ENCODE results near the gene ADGRG1.
"Not testable (repeated sequence)": the region's sequence is repeated elsewhere in the genome, so short reads cannot be mapped to it uniquely, and the experiment has no call there.

Gene ADGRG1

GRCh38 chr16:57668630-57669475 is 40.4 kb downstream of the ADGRG1 start:
- DNase-seq: no peak

GRCh38 chr16:57669476-57670162 is 41.2 kb downstream of the ADGRG1 start:
- no peak for DNase-seq

- no peak for DNase-seq
Observed at GRCh38 chr16:57670196-57670595, 41.8 kb downstream of the ADGRG1 start.

- not testable (repeated sequence) for DNase-seq
Observed at GRCh38 chr16:57671451-57671850, 43.0 kb downstream of the ADGRG1 start.

GRCh38 chr16:57672416-57672815 is 44.0 kb downstream of the ADGRG1 start:
- no peak for DNase-seq

- DNase-seq: no peak
Observed at GRCh38 chr16:57672824-57673223, 44.4 kb downstream of the ADGRG1 start.

GRCh38 chr16:57675741-57676551 is 47.5 kb downstream of the ADGRG1 start:
- DNase-seq: peak; percentile 11

- DNase-seq: no peak
Observed at GRCh38 chr16:57676553-57677085, 48.2 kb downstream of the ADGRG1 start.

- DNase-seq: no peak
Observed at GRCh38 chr16:57677622-57678369, 49.4 kb downstream of the ADGRG1 start.

- DNase-seq: no peak
Observed at GRCh38 chr16:57679016-57679415, 50.6 kb downstream of the ADGRG1 start.

- no peak for DNase-seq
Observed at GRCh38 chr16:57679767-57680482, 51.5 kb downstream of the ADGRG1 start.

- no peak for DNase-seq
Observed at GRCh38 chr16:57680842-57681375, 52.5 kb downstream of the ADGRG1 start.

GRCh38 chr16:57681950-57682728 is 53.7 kb downstream of the ADGRG1 start:
- DNase-seq: no peak

GRCh38 chr16:57682809-57683635 is 54.6 kb downstream of the ADGRG1 start:
- no peak for DNase-seq

- no peak for DNase-seq
Observed at GRCh38 chr16:57683636-57684545, 55.5 kb downstream of the ADGRG1 start.

GRCh38 chr16:57684626-57685358 is 56.4 kb downstream of the ADGRG1 start:
- DNase-seq: no peak

GRCh38 chr16:57685633-57686032 is 57.2 kb downstream of the ADGRG1 start:
- no peak for DNase-seq

GRCh38 chr16:57686577-57686976 is 58.1 kb downstream of the ADGRG1 start:
- DNase-seq: no peak
